K562 (cell line): ENCODE measurements around the gene EPB41L4B. TPM values are rescaled to one million over a fixed set of nuclear protein-coding genes. Genes with fewer than 3 reads are reported as not detected.

Source experiments
- ARID3B ChIP-seq: fragments of 250-450 bp; sonication (Bioruptor Pico); IDR thresholded peaks from 2 replicates; pipeline ENCODE4 v1.4.0; 2020; ENCODE audit warnings: borderline replicate concordance
- CREB5 ChIP-seq: fragments of 250-450 bp; sonication (Bioruptor Pico); IDR thresholded peaks from 2 replicates; pipeline ENCODE4 v1.5.0; 2020; ENCODE audit warnings: mild to moderate bottlenecking
- CTCF ChIP-seq, 3 experiments: IDR thresholded peaks in 2 of 3; conservative IDR thresholded peaks in 1 of 3; 2 replicates each; pipeline ENCODE4 v1.5.1; 2011 to 2012; ENCODE audit warnings: low read length in 3 of 3, mild to moderate bottlenecking in 3 of 3, control low read depth in 2 of 3, improper control_type of control experiment in 1 of 3, inconsistent platforms in 1 of 3, low read depth in 1 of 3, mixed read lengths in 1 of 3, moderate library complexity in 1 of 3; ENCODE audit not compliant: insufficient read depth in 2 of 3
- MTA2 ChIP-seq: fragments of 450-650 bp; IDR thresholded peaks from 2 replicates; pipeline ENCODE4 v1.6.1; 2016; ENCODE audit warnings: low read depth
- MXD1 ChIP-seq: fragments of 250-450 bp; sonication (Bioruptor Pico); IDR thresholded peaks from 2 replicates; pipeline ENCODE4 v1.8.0; 2021; ENCODE audit warnings: borderline replicate concordance, mild to moderate bottlenecking, moderate library complexity; ENCODE audit not compliant: poor library complexity, severe bottlenecking
- PATZ1 ChIP-seq: fragments of 250-450 bp; sonication (Bioruptor Pico); IDR thresholded peaks from 2 replicates; pipeline ENCODE4 v1.5.0; 2020; ENCODE audit warnings: mild to moderate bottlenecking, borderline replicate concordance
- RBM25 ChIP-seq: fragments of 200-400 bp; formaldehyde crosslinking; IDR thresholded peaks from 2 replicates; pipeline ENCODE4 v1.6.1; 2018; ENCODE audit warnings: low read length, low read depth, moderate library complexity; ENCODE audit not compliant: severe bottlenecking
- SRSF1 ChIP-seq: fragments of 200-400 bp; formaldehyde crosslinking; IDR thresholded peaks from 2 replicates; pipeline ENCODE4 v1.6.1; 2017; ENCODE audit warnings: mild to moderate bottlenecking, low read depth, low read length, moderate library complexity
- ZNF217 ChIP-seq: sonication (generic); formaldehyde crosslinking; IDR thresholded peaks from 2 replicates; pipeline ENCODE4 v1.8.0; 2022; ENCODE audit warnings: mild to moderate bottlenecking, missing genetic modification reagents
- polyA plus RNA-seq, 8 experiments: library from polyadenylated mRNA; depleted of rRNA in 4 of 8; stranded (reverse) in 5 of 8; unstranded in 3 of 8; fragments of >200 nt; fragmentation: Nextera tagmentation in 2 of 8; fragmentation: Illumina TruSeq in 1 of 8; extraction: Ambion mirVana in 2 of 8; extraction: Trizol in 1 of 8; gene quantifications; 2 replicates each; pipeline versions ENCODE4 v1.2.1 to v1.2.3, GENCODE V29; 2011 to 2014; ENCODE audit warnings: inconsistent platforms in 1 of 8, missing spikeins in 1 of 8
- total RNA-seq, 7 experiments: library from RNA; depleted of rRNA in 6 of 7; stranded (reverse); fragments of >200 nt in 6 of 7; fragmentation: Illumina TruSeq in 2 of 7; extraction: Trizol in 2 of 7; gene quantifications; 2 replicates each; pipeline versions ENCODE4 v1.2.1 to v1.2.3, GENCODE V29; 2011 to 2021; ENCODE audit warnings: low replicate concordance in 1 of 7

Gene EPB41L4B
- total and polyA plus RNA-seq, 9 of the 15 experiments (the other 6 are each of a cell fraction or from before 2014, with no cell fraction given), result 0.09 to 0.38 (median 0.21) TPM

GRCh38 chr9:109149722-109150121 is 171.1 kb downstream of the EPB41L4B start (continued):
- TF ChIP-seq ARID3B, result no peak
- TF ChIP-seq MXD1, result no peak
- no peak for TF ChIP-seq ZNF217 (CRISPR knock-in tag)
- TF ChIP-seq MTA2, result no peak
- no peak for TF ChIP-seq CREB5 (CRISPR knock-in tag)
- TF ChIP-seq RBM25, result no peak
- TF ChIP-seq CTCF (IDR thresholded peaks at IDR 0.05 in 2 of 3, conservative IDR thresholded peaks at IDR 0.05 in 1 of 3; ENCODE audit: insufficient read depth in 2 of 3, low read depth in 1 of 3, low read length in 3 of 3), result no peak
- no peak for TF ChIP-seq SRSF1
- TF ChIP-seq PATZ1, result no peak
